GM12872 (cell line): Measurements from ENCODE around the gene CRHR2.

Experiments
- TF ChIP-seq, protein P1 (sequence below): IDR thresholded peaks from 3 replicates; pipeline ENCODE4 v1.5.1; 2011; ENCODE audit warnings: low read depth, mild to moderate bottlenecking, low read length, moderate library complexity; ENCODE audit not compliant: insufficient read depth

Gene CRHR2

GRCh38 chr7:30698481-30698880, 16.2 kb upstream of the CRHR2 start:
- TF ChIP-seq, protein P1, sequence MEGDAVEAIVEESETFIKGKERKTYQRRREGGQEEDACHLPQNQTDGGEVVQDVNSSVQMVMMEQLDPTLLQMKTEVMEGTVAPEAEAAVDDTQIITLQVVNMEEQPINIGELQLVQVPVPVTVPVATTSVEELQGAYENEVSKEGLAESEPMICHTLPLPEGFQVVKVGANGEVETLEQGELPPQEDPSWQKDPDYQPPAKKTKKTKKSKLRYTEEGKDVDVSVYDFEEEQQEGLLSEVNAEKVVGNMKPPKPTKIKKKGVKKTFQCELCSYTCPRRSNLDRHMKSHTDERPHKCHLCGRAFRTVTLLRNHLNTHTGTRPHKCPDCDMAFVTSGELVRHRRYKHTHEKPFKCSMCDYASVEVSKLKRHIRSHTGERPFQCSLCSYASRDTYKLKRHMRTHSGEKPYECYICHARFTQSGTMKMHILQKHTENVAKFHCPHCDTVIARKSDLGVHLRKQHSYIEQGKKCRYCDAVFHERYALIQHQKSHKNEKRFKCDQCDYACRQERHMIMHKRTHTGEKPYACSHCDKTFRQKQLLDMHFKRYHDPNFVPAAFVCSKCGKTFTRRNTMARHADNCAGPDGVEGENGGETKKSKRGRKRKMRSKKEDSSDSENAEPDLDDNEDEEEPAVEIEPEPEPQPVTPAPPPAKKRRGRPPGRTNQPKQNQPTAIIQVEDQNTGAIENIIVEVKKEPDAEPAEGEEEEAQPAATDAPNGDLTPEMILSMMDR: no peak

GRCh38 chr7:30697719-30698460, 15.6 kb upstream of the CRHR2 start:
- TF ChIP-seq, protein P1: no peak

- TF ChIP-seq, protein P1: no peak
Measured at GRCh38 chr7:30694774-30695721, 12.8 kb upstream of the CRHR2 start.

DNA sequence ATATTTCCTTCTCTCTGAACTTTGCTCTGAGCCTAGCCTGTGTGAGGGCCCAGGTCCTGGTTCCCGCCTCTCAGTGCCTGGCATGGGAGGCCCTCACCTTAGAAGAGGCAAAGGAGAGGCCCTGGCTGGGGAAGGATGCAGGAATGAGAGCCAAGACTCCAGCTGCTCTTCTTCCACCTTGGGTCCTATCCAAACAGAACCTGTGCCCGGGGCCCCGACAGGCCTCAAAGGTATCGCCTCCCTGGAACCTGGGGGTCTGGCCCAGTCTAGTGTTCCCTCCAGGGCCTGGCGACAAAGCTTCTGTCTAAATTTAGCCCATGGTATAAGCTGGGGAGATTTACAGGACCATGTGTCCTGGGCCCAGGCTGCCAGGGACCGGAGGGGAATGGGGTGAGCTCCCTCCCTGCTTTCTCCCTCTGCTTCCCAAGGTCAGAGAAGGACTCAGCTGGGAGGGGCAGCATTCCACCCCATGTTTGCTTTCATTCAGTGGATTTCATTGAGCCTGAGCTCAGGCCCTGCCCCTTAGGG, 12.0 kb upstream of the CRHR2 start:
- TF ChIP-seq, protein P1: no peak

DNA sequence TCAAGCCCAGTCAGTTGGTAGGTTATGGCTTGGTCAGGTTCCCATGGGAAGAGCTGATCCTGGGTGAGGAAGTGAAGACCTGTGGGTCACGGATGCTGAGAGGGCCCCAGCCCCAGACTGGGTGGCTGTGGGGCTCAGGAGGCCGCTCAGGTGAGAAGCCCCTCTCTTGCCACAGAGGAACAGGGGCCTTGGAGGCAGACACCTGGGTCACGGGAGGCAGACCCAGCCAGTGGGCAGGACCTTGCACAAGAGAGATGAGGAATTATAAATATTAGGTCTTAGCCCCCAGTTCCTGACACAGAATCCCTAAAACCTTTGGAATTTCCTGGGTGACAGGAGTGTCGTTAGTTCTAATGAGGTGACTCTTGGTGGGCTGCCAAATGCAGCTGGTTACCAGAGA, 10.6 kb upstream of the CRHR2 start:
- TF ChIP-seq, protein P1: no peak

GRCh38 chr7:30692438-30692837, 10.2 kb upstream of the CRHR2 start:
- TF ChIP-seq, protein P1: no peak

DNA sequence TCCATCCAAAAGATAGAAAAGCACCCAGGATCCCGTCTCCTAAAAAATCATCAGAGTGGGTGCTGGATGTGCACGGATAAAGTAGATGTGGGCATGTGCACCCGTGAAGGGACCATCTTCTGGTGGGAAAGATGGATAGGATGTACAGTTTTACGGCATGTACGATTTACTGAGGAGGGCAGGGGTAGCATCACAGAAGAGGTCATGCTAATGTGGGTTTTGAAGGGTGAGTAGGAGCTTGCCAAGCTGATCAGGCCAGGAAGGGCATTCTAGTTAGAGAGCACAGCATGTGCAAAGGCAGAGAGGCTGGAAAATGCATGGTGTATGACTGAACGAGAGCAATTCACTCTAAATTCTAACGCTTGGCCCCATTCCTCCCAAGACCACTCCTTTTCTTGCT, 7.8 kb upstream of the CRHR2 start:
- TF ChIP-seq, protein P1: no peak
